ENCODE measurements around the gene ZNF561.

The ZNF561 gene

DNA sequence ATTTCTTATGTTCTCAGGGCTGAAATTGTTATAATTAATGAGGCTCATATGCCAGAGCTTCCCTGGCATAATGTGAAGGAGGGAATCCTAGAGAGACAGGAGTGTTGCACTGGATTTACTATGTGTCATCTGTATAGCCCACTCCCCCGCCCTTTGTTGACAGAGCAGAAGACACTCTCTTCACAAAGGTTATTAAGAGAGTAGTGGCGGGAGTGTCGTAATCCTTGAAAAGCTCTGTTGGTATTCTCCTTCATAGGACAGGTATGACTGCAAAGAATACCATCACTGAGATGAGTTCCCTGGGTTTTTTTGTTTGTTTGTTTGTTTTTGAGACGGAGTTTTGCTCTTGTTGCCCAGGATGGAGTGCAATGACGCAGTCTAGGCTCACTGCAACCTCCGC is 50.8 kb downstream of the ZNF561 start:
- no peak for DNase-seq

DNA sequence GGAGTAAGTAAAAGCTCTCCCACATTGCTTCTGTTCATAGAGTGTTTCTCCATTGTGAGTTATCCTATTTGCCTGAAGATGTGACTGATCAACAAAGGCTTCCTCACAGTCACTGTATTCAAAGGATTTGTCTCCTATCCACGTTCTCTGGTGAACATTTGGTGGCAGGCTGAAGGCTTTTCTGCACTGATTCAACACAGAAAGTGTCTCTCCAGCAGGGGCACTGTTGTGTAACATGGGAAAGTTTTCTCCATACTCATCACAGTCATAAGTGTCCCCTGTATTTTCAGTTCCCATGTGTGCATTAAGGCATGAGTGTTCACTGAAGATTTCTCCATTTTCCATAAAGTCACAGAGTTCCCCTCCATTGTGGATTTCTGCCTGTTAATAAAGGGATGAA is 54.3 kb downstream of the ZNF561 start:
- DNase-seq, result no peak

DNA sequence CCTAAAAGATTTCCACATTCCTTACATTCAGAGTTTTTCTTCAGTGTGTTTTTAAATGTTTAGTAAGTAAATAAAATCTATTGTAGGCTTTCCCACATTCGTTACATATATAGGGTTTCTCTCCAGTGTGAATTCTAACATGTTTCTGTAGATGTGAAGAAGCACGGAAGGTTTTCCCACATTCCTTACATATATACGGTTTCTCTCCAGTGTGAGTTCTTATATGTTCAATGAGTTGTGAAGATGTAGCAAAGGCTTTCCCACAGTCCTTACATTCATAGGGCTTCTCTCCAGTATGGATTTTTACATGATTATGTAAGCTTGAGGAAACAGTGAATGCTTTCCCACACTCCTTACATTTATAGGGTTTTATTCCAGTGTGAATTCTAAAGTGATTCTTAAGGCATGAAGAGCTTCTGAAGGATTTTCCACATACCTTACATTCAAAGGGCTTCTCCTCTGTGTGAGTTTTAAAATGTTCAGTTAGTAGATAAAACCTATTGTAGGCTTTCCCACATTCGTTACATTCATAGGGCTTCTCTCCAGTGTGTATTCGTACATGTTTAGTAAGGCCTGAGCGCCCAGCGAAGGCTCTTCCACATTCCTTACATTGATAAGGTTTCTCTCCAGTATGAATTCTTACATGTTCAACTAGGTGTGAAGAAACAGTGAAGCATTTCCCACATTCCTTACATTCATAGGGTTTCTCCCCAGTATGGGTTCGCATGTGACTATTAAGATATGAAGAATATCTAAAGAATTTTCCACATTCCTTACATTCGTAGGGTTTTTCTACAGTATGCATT is 54.9 kb downstream of the ZNF561 start:
- DNase-seq, result no peak

Measured in effector CD8-positive, alpha-beta T cell (primary cell).